ENCODE data around the gene RGPD8.

The RGPD8 gene

DNA sequence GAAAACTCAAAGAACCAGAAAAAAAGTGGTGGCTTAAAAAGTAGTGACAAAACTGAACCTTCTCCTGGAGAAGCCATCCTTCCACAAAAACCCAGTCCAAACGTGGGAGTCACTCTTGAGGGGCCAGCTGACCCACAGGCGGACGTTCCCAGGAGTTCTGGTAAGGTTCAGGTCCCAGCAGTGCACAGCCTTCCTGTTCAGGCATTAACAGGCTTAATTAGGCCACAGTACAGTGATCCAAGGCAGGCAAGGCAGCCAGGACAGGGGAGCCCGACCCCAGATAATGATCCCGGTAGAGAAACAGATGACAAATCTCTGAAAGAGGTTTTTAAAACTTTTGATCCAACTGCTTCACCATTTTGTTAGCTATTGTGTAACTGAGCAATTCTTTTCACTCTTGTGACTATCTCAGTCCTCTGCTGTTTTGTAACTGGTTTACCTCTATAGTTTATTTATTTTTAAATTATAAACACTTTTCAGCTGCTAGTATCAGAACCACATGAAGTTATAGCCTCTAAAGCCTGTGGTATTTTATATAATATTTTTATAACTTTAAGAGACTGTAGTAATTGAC lies 101.2 kb downstream of the RGPD8 start:
- Histone ChIP-seq H3K4me3 (ENCODE audit: low read depth in 1 of 2, low read length in 2 of 2) (no peak overlapping the region), H2AFZ (ENCODE audit: low read depth, low read length) (no peak overlapping the region), H3K27ac (ENCODE audit: low read length) (no peak overlapping the region), H3K36me3 (ENCODE audit: insufficient read depth, low read length) (peaks cover 3% of the 10 kb centered on the region; the same call in 1 of the 2 replicates), H4K20me1 (ENCODE audit: insufficient read depth, low read length) (no peaks in the 10 kb centered on the region), H3K9me3 (ENCODE audit: insufficient read depth, low read length, severe bottlenecking) (no peaks in the 10 kb centered on the region), H3K4me2 (ENCODE audit: insufficient read depth, low read length) (no peak overlapping the region), H3K27me3 (ENCODE audit: insufficient read depth, low read length, poor library complexity) (no peaks in the 10 kb centered on the region), H3K4me1 (ENCODE audit: insufficient read depth, low read length) (no peaks in the 10 kb centered on the region), H3K9ac (ENCODE audit: low read depth, low read length) (no peak overlapping the region), H3K79me2 (ENCODE audit: insufficient read depth, low read length) (no peaks in the 10 kb centered on the region)
- ATAC-seq (ENCODE audit: insufficient read depth, low read depth) (no peak), DNase-seq (no peak)
- TF ChIP-seq, protein P1, sequence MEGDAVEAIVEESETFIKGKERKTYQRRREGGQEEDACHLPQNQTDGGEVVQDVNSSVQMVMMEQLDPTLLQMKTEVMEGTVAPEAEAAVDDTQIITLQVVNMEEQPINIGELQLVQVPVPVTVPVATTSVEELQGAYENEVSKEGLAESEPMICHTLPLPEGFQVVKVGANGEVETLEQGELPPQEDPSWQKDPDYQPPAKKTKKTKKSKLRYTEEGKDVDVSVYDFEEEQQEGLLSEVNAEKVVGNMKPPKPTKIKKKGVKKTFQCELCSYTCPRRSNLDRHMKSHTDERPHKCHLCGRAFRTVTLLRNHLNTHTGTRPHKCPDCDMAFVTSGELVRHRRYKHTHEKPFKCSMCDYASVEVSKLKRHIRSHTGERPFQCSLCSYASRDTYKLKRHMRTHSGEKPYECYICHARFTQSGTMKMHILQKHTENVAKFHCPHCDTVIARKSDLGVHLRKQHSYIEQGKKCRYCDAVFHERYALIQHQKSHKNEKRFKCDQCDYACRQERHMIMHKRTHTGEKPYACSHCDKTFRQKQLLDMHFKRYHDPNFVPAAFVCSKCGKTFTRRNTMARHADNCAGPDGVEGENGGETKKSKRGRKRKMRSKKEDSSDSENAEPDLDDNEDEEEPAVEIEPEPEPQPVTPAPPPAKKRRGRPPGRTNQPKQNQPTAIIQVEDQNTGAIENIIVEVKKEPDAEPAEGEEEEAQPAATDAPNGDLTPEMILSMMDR (IDR thresholded peaks at IDR 0.05; ENCODE audit: borderline replicate concordance, extremely low read depth, low read length, poor library complexity, severe bottlenecking), result no peak
- TF ChIP-seq EZH2 (IDR thresholded peaks at IDR 0.05; ENCODE audit: borderline replicate concordance, low read depth, low read length, severe bottlenecking), result no peak

DNA sequence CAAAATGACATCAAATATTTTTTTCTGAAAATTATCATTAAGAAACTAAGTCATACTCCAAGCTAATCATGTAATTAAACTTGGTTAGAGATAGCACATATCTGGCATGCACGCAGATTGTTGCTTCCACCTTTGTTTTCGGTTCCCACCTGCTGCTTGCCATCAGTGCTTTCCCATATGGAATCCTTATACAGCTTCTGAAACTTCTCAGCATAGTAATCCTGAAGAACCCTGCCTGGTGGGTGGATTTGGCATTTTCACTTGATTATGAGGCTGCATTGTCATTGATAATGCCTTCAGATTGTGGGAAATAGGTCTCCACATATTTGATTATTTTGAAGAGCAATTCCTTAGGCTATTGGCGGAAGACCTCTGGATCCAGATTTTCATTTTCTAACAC lies 110.5 kb downstream of the RGPD8 start:
- Histone ChIP-seq H2AFZ (ENCODE audit: low read depth, low read length) (no peak overlapping the region), H3K9me3 (ENCODE audit: insufficient read depth, low read length, severe bottlenecking) (no peaks in the 10 kb centered on the region), H3K27ac (ENCODE audit: low read length) (no peak overlapping the region), H3K36me3 (ENCODE audit: insufficient read depth, low read length) (peaks cover 4% of the 10 kb centered on the region; the same call in 1 of the 2 replicates), H3K79me2 (ENCODE audit: insufficient read depth, low read length) (no peaks in the 10 kb centered on the region), H3K9ac (ENCODE audit: low read depth, low read length) (no peak overlapping the region), H3K27me3 (ENCODE audit: insufficient read depth, low read length, poor library complexity) (no peaks in the 10 kb centered on the region), H4K20me1 (ENCODE audit: insufficient read depth, low read length) (no peaks in the 10 kb centered on the region), H3K4me1 (ENCODE audit: insufficient read depth, low read length) (no peaks in the 10 kb centered on the region), H3K4me2 (ENCODE audit: insufficient read depth, low read length) (no peak overlapping the region), H3K4me3 (ENCODE audit: low read depth in 1 of 2, low read length in 2 of 2) (no peak overlapping the region)
- no peak for TF ChIP-seq EZH2 (IDR thresholded peaks at IDR 0.05; ENCODE audit: borderline replicate concordance, low read depth, low read length, severe bottlenecking)
- TF ChIP-seq, protein P1 (IDR thresholded peaks at IDR 0.05; ENCODE audit: borderline replicate concordance, extremely low read depth, low read length, poor library complexity, severe bottlenecking), result no peak
- DNase-seq, result no peak
- ATAC-seq (ENCODE audit: insufficient read depth, low read depth), result no peak

DNA sequence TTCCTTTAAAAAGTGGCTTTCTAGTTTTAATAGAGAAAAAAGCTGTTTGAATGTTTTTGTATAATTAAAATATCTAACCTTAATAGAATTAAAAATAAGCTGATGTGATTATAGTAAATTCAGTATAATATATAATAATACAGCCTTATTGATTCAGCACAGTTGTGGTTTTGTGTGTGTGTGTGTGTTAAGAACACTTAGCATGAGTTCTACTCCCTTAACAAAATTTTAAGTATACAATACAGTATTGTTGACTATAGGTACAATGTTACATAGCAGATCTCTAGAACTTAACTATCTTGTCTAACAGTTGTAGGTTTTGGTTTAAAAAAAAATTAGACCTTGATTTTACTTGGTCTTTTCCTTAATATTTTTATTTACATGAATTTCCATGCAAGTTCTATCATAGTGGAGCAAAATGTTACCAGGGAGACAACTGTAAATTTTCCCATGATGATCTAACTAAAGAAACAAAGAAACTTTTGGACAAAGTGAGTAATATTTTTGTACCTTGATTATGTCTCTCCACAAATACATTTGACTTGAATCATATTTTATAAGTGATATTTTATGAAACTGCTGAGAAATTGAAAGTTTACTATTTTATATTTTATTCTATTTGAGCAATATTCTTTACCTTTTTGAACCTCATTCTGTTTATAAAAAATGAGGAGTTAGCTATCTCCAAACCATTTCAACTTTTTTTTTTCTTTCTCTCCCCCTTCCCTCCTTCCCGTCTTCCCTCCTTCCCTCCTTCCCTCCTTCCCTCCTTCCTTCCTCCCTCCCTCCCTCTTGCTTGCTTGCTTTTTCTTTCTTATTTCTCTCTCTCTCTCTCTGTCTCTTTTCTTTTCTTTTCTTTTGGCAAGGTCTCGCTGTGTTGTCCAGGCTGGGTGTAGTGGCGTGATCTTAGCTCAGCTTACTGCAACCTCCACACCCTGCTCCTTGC lies 111.8 kb downstream of the RGPD8 start:
- Histone ChIP-seq H3K9me3 (ENCODE audit: insufficient read depth, low read length, severe bottlenecking) (no peaks in the 10 kb centered on the region), H3K27ac (ENCODE audit: low read length) (no peak overlapping the region), H3K36me3 (ENCODE audit: insufficient read depth, low read length) (0 out of 2 replicates have a peak, but pooled peaks cover 2% of the 10 kb centered on the region), H3K9ac (ENCODE audit: low read depth, low read length) (no peak overlapping the region), H3K27me3 (ENCODE audit: insufficient read depth, low read length, poor library complexity) (no peaks in the 10 kb centered on the region), H3K4me3 (ENCODE audit: low read depth in 1 of 2, low read length in 2 of 2) (no peak overlapping the region), H3K4me1 (ENCODE audit: insufficient read depth, low read length) (no peaks in the 10 kb centered on the region), H3K4me2 (ENCODE audit: insufficient read depth, low read length) (no peak overlapping the region), H4K20me1 (ENCODE audit: insufficient read depth, low read length) (no peaks in the 10 kb centered on the region), H2AFZ (ENCODE audit: low read depth, low read length) (no peak overlapping the region), H3K79me2 (ENCODE audit: insufficient read depth, low read length) (no peaks in the 10 kb centered on the region)
- ATAC-seq (ENCODE audit: insufficient read depth, low read depth) (no peak), DNase-seq (no peak)
- TF ChIP-seq, protein P1 (IDR thresholded peaks at IDR 0.05; ENCODE audit: borderline replicate concordance, extremely low read depth, low read length, poor library complexity, severe bottlenecking), result no peak
- no peak for TF ChIP-seq EZH2 (IDR thresholded peaks at IDR 0.05; ENCODE audit: borderline replicate concordance, low read depth, low read length, severe bottlenecking)
